GM18867 (cell line): ENCODE data around the gene RGS9.
"Not testable (repeated sequence)": the region's sequence is repeated elsewhere in the genome, so short reads cannot be mapped to it uniquely, and the experiment has no call there.

Experiments
- ATAC-seq: cut with Tn5 transposase; IDR thresholded peaks from one replicate; pipeline ENCODE4 v1.9.1; 2021; ENCODE audit warnings: mild to moderate bottlenecking, moderate library complexity; ENCODE audit not compliant: unreplicated experiment

Gene RGS9

GRCh38 chr17:65137021-65137939 is at the start of gene RGS9:
TSS of gene RGS9 (plus strand) at chr17:65137370. CDS start at chr17:65137541, 171 bp downstream.
- peak; percentile 93 for ATAC-seq

- no peak for ATAC-seq
Measured at GRCh38 chr17:65088621-65089360, 48.4 kb upstream of the RGS9 start.

GRCh38 chr17:65092262-65092661 is 44.9 kb upstream of the RGS9 start:
- no peak for ATAC-seq

- ATAC-seq = not testable (repeated sequence)
Measured at GRCh38 chr17:65092721-65093356, 44.3 kb upstream of the RGS9 start.

GRCh38 chr17:65093930-65094329 is 43.2 kb upstream of the RGS9 start:
- ATAC-seq = no peak

- ATAC-seq = no peak
Measured at GRCh38 chr17:65095465-65095864, 41.7 kb upstream of the RGS9 start.

- not testable (repeated sequence) for ATAC-seq
Measured at GRCh38 chr17:65096382-65096781, 40.8 kb upstream of the RGS9 start.

- no peak for ATAC-seq
Measured at GRCh38 chr17:65097110-65097509, 40.1 kb upstream of the RGS9 start.

GRCh38 chr17:65099475-65099874 is 37.7 kb upstream of the RGS9 start:
- no peak for ATAC-seq

GRCh38 chr17:65099941-65100315 is 37.2 kb upstream of the RGS9 start:
- ATAC-seq = peak; percentile 74

- peak; percentile 71 for ATAC-seq
Measured at GRCh38 chr17:65100316-65101140, 36.6 kb upstream of the RGS9 start.

GRCh38 chr17:65101371-65101770 is 35.8 kb upstream of the RGS9 start:
- no peak for ATAC-seq

- ATAC-seq = no peak
Measured at GRCh38 chr17:65102235-65102634, 34.9 kb upstream of the RGS9 start.

- no peak for ATAC-seq
Measured at GRCh38 chr17:65102788-65103187, 34.4 kb upstream of the RGS9 start.

- no peak for ATAC-seq
Measured at GRCh38 chr17:65103431-65103830, 33.7 kb upstream of the RGS9 start.

- ATAC-seq = no peak
Measured at GRCh38 chr17:65103896-65104295, 33.3 kb upstream of the RGS9 start.

GRCh38 chr17:65104541-65104940 is 32.6 kb upstream of the RGS9 start:
- ATAC-seq = no peak

- ATAC-seq = no peak
Measured at GRCh38 chr17:65104973-65105372, 32.2 kb upstream of the RGS9 start.

GRCh38 chr17:65108152-65108551 is 29.0 kb upstream of the RGS9 start:
- ATAC-seq = no peak

- no peak for ATAC-seq
Measured at GRCh38 chr17:65109543-65109942, 27.6 kb upstream of the RGS9 start.
